ENCODE data around the gene LRTM2.

LRTM2 gene

GRCh38 chr12:1830981-1831963 is 10.9 kb downstream of the LRTM2 start:
- no peak for DNase-seq

DNA sequence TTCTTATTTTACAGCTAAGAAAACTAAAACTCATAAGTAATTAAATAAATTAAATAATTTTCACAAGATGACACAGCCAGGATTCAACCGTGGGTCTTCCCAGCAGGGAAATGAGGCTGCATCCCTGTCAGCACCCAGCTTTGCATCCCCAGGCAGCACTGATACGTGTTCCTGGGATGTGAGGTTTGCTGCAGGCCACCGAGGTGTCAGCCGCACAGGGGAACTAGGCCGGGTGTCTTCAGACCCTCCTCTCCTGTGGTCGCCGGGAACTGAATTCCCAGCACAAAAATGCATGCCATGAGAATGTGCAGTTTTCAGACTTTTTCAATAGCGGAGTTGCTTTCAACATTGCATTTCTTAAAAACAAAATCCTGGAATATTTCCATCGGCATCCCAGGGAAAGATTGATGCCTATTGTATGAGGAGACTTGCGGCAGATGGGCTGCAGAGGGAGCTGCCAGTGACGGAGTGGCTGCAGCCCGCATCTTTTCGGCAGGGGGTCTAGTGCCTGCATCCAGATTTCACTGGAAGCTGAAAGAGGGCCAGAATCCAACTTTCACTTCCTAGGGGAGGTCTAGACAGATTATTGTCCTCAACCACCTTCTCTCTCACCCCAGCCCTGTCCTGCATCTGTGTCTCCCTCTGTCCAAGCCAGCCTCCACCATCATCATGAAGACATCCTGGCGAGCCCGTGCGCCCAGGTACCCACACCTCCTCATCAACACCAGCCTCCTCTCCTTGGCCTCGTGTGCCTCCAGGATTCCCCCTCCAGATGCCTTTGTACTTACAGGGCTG is 12.6 kb downstream of the LRTM2 start:
- no peak for DNase-seq

DNA sequence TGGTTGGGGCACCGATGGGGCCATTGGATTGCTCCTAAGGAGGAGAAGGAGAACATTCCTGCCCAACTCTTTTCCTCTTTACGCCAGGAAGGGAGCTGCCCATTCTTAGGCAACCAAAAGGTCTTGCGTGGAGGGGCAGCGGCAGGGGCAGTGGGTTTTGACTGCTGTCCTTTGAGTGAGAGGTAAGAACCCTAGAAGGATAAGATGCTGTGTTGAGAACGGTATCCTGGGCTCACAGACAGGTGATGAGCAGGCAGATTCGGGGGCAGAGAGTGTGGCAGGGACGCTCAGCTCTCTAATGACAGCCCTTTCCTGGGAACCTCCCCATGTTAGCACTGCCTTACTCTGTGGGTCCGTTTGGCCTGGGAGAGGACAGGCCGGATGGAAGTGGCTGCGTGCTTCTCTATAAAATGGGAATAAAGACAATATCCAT is 13.2 kb downstream of the LRTM2 start:
- no peak for DNase-seq

DNA sequence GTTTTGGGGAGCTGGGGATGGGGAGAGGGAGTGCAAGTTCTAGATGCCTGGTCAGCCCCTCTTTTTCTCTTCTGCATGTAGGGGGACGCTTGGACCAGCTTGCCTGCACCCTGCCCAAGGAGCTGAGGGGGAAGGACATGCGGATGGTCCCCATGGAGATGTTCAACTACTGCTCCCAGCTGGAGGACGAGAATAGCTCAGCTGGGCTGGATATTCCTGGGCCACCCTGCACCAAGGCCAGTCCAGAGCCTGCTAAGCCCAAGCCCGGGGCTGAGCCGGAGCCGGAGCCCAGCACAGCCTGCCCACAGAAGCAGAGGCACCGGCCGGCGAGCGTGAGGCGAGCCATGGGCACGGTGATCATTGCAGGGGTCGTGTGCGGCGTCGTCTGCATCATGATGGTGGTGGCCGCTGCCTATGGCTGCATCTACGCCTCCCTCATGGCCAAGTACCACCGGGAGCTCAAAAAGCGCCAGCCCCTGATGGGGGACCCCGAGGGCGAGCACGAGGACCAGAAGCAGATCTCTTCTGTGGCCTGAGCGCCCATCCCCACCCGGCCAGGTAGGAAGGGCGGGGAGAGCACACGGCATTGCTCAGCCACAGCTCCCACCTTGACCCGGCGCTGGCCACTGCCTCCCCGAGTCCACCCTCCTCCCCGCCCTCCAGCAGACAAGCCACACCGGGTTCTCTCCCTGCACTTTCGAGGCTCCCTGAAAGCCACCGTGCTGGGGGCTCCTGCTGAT is 14.0 kb downstream of the LRTM2 start:
- no peak for DNase-seq

DNA sequence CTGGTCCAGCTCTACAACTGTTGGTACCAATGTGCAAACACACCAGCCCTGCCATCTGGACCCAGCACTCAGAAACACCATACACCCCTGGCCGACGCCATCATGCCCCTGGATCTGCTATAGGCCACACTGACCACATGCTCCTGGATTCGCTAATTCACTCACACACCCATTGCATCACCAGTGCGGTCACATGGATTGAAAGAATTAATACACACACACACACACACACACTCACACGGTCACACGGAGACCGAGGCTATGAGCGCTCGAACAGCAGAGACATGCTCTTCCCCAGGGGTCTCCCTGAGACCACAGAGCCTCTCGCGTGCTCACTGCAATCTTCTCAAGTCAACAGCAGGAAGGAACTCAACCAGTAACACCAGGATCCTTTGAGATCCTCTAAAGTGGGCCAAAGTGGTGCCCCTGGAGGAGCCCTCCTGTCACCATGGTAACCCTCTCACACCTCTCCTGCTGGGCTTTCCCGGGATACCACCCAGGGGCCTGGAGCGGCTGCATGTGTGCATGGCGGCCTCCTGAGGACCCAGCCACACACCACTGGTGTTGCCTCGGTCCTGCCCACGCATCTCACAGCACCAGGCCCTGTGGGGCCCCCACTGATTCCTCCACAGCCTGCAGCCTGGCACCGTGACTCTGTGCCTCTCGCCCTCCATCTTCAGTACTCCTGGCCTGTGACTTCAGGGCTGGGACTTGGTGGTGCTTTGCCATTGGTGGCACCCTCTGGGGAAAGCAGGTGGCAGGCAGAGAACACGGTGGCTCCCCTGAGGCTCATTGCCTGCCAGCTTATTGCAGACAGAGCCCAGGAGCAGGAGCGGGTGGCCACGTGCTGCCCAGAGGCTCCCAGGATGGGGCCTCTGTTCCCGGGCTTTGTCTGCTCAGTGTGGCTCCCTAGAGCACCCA is 15.1 kb downstream of the LRTM2 start:
- no peak for DNase-seq

GRCh38 chr12:1836241-1836803 is 16.0 kb downstream of the LRTM2 start:
- no peak for DNase-seq

GRCh38 chr12:1836854-1837421 is 16.6 kb downstream of the LRTM2 start:
- no peak for DNase-seq

DNA sequence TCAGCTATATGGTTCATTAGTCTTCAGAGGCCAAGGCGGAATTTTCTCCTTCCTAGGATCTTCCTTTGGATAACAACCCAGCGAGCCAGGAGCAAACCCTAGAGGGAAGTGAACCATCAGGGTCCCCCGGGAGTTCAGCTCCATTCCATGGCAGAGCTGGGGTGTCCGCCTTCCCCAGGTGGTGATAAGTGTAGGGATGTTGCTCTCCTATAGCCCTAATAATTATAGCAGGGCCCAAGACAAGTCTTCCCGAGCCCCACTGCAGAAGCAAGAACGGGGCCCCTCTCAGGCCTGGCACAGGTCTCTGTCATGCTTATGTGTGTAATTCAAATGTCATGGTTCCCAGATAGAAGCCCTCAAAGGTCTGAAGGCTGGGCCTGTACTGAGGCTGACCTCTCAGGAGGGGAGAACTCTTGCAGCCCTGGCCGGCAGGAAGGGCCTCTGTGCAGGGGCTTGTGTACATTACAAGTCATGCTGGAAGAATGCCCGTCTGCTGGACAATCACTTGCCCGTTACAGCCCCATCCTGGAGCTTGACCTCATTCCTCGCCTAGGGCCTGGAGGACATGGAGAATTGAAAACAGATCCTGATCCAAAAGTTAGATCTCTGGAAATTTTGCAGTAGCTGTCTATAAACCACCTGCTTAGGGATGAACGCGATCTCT is 17.3 kb downstream of the LRTM2 start:
- no peak for DNase-seq

GRCh38 chr12:1838205-1838993 is 18.0 kb downstream of the LRTM2 start:
- DNase-seq, result no peak

- no peak for DNase-seq
These were observed 18.6 kb downstream of the LRTM2 start for GRCh38 chr12:1838994-1839365.

GRCh38 chr12:1839464-1839863 is 19.1 kb downstream of the LRTM2 start:
- DNase-seq, result no peak

DNA sequence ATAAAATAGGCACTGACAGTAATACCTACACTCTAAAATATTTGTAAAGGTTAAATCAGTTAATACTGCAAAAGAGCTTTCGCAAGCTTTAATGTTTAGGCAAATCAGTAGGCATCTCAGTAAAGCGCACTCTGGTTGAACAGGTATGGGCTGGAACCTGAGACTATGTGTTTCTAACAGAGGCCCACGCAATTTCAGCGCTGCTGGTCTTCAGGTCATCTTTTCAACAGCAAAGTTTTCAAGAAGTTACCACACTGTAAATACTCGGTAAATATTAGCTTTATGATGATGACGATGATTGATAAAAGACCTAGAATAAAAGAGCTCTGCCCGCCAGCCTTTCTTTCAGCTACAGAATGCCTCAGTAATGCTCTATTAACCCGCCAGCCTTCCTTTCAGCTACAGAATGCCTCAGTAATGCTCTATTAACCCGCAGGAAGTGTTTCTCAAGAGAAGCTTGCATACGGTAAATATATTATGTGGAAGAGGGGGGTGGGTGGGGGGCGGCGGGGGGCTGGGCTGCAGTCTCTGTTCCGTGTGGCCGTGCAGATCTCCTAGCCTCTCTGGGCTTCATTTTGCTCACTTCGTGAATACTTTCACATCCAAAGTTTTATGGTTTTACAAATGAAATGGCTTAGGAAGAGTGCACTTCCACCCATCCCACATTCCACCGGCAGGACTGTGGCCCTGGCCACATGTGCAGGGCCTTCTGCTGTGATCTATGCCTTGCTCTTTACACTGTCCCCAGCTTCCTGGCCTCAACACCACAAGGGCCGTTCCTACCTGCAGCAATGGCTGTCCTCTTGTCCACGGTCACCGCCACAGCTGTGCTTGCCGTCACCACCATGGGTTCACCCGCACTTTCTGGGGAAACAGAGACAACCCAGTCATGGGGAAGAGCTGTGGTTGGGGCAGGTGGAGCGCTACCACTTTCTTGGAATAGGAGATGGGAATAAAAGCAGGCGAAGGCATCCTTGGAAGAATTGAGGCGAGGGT is 19.9 kb downstream of the LRTM2 start:
- DNase-seq, result no peak

GRCh38 chr12:1840981-1841425 is 20.6 kb downstream of the LRTM2 start:
- no peak for DNase-seq

- no peak for DNase-seq
These were observed 21.3 kb downstream of the LRTM2 start for GRCh38 chr12:1841586-1842182.

GRCh38 chr12:1842183-1842904 is 22.0 kb downstream of the LRTM2 start:
- no peak for DNase-seq

DNA sequence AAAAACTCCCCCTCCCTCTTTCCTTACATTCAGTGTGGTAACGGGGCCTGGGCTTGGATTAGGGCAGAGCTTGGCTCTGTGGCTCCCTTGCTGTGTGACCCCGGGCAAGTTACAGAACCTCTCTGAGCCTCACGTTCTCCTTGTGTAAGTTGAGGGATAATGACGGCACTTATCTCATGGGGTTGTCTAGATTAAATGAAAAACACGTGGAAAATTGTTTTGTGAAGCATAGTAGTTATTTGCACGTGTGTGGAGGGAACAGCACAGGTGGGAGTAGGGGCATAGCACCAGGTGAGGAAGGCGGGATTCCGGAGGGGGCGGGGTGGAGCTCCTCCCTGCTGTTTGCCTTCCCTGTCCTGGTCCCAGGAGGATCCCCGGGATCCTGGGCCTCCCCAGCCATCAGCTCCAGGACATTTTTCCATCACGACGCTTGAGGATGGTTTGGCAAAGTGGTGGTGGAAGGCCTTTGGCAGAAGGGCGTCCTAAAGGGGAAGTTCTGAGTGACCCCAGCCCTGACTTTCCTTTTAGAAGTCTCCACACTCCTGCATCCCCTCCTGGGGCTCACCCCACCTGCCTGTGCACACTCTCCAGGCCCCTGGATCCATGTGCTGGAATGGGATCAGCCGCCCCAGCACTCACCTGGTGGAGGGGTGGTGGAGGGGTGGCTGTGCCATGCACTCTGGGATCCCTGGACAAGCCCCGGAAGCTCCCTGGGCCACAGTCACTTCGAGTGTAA is 22.7 kb downstream of the LRTM2 start:
- DNase-seq, result no peak

DNA sequence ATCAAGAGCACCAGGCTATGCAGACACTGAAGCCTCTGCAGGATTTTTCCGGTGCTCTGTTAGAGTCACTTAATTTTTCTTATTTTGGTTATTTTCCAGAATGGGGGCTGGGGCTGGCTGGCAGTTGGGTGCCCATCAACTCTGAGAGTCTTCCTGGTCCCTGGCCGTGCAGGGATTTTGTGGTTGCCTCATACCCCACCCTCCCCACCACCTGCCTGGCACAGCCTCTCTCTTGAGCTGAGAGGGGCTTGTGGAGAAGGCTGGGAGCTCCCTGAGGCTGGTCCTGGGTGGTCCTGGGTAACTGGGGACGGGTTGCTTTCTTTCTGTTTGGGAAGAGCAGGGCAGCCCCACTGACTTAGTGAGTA is 23.3 kb downstream of the LRTM2 start:
- no peak for DNase-seq
